ENCODE measurements around the gene CADM2. TPM values are rescaled to one million over a fixed set of nuclear protein-coding genes. Genes with fewer than 3 reads are reported as not detected.

CADM2 gene
- total and polyA plus RNA-seq, 2 donors (not counting 3 experiments of a cell fraction or from before 2014, with no cell fraction given), result not detected

DNA sequence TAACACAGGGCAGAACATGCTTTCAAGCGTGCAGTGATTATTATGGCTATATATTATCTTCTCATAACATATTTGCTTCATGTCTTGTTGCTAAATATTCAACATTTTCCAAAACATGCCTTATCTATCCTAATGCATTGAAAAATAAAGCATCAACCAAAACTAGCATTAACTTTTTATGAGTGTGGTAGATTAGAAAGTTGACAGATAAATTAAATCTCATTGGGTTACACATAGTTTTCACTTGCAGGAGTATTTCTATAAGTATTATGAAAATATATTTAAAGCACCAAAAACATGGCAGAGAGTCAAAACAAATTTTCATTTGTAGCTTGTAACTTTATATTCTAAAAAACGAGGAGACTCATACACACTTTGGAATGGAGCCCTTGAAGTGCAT, 141.5 kb downstream of the CADM2 start:
- Histone ChIP-seq H4K20me1 (replicated peaks; ENCODE audit: control insufficient read depth, extremely low read depth, insufficient read depth, low read length) (no peaks in the 10 kb centered on the region), H3K27me3 (ENCODE audit: control insufficient read depth in 2 of 2, insufficient read depth in 2 of 2, low read length in 2 of 2) (no peaks in the 10 kb centered on the region), H3K9me1 (replicated peaks; ENCODE audit: control insufficient read depth, extremely low read depth, insufficient read depth, low read length) (no peaks in the 10 kb centered on the region), H3K79me2 (ENCODE audit: control insufficient read depth, insufficient read depth, low read length) (no peaks in the 10 kb centered on the region), H3K9me3 (replicated peaks; ENCODE audit: control insufficient read depth, insufficient read depth, low read length) (no peaks in the 10 kb centered on the region), H3K27ac (ENCODE audit: insufficient read depth, low read depth, low read length) (no peak overlapping the region), H3K4me1 (ENCODE audit: control insufficient read depth, extremely low read depth, insufficient read depth, low read length) (no peaks in the 10 kb centered on the region), H3K36me3 (ENCODE audit: control insufficient read depth in 2 of 2, extremely low read depth in 1 of 2, insufficient read depth in 2 of 2, low read length in 2 of 2) (no peaks in the 10 kb centered on the region), H2AFZ (ENCODE audit: low read depth, low read length) (no peak overlapping the region), H3K9ac (replicated peaks; ENCODE audit: extremely low read depth, insufficient read depth, low read length) (no peak overlapping the region), H3K4me3 (replicated peaks in 1 of 3; ENCODE audit: insufficient read depth in 1 of 3, low read depth in 1 of 3, low read length in 3 of 3) (no peak overlapping the region), H3K4me2 (ENCODE audit: insufficient read depth, low read length) (no peak overlapping the region)
- dilution Hi-C loops (cut with MboI; ENCODE audit: extremely low pct_ligation_motif_present, low sequenced_read_pairs), result no loop called here
- BruUV-seq (replicated peaks), result no TSS peak
- ChIA-PET POLR2A (no interaction called here), CTCF (no interaction called here)
- intact Hi-C loops (cut with micrococcal nuclease), result no loop called here
- DNase-seq (ENCODE audit: low read depth, low spot score) (no peak), FAIRE-seq (no peak)
- TF ChIP-seq GATA2 (IDR thresholded peaks at IDR 0.05; ENCODE audit: insufficient read depth, insufficient read length, low read depth, low read length) (no peak), MYC (IDR thresholded peaks at IDR 0.05; ENCODE audit: low read depth, low read length) (no peak), POLR2A (IDR thresholded peaks at IDR 0.05; ENCODE audit: low read depth, low read length) (no peak), JUN (IDR thresholded peaks at IDR 0.05; ENCODE audit: borderline replicate concordance, insufficient read depth, insufficient read length, low read depth) (no peak), EZH2 (IDR thresholded peaks at IDR 0.05; ENCODE audit: borderline replicate concordance, low read depth, low read length, severe bottlenecking) (no peak), FOS (IDR thresholded peaks at IDR 0.05; ENCODE audit: borderline replicate concordance, insufficient read depth, low read length) (no peak), POLR2AphosphoS5 (IDR thresholded peaks at IDR 0.05; ENCODE audit: insufficient read depth, low read depth, low read length) (no peak)
- TF ChIP-seq, protein P1, sequence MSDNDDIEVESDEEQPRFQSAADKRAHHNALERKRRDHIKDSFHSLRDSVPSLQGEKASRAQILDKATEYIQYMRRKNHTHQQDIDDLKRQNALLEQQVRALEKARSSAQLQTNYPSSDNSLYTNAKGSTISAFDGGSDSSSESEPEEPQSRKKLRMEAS (IDR thresholded peaks at IDR 0.05; ENCODE audit: insufficient read depth, insufficient read length), result no peak
- TF ChIP-seq, protein P2, sequence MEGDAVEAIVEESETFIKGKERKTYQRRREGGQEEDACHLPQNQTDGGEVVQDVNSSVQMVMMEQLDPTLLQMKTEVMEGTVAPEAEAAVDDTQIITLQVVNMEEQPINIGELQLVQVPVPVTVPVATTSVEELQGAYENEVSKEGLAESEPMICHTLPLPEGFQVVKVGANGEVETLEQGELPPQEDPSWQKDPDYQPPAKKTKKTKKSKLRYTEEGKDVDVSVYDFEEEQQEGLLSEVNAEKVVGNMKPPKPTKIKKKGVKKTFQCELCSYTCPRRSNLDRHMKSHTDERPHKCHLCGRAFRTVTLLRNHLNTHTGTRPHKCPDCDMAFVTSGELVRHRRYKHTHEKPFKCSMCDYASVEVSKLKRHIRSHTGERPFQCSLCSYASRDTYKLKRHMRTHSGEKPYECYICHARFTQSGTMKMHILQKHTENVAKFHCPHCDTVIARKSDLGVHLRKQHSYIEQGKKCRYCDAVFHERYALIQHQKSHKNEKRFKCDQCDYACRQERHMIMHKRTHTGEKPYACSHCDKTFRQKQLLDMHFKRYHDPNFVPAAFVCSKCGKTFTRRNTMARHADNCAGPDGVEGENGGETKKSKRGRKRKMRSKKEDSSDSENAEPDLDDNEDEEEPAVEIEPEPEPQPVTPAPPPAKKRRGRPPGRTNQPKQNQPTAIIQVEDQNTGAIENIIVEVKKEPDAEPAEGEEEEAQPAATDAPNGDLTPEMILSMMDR (IDR thresholded peaks at IDR 0.05; ENCODE audit: extremely low read depth in 1 of 2, insufficient read depth in 1 of 2, low read depth in 1 of 2, low read length in 2 of 2), result no peak
